ENCODE results near the gene SCN9A. TPM values are rescaled to one million over a fixed set of nuclear protein-coding genes. Genes with fewer than 3 reads are reported as not detected.

The SCN9A gene
- total RNA-seq, 2 experiments from 2014 or later = not detected

DNA sequence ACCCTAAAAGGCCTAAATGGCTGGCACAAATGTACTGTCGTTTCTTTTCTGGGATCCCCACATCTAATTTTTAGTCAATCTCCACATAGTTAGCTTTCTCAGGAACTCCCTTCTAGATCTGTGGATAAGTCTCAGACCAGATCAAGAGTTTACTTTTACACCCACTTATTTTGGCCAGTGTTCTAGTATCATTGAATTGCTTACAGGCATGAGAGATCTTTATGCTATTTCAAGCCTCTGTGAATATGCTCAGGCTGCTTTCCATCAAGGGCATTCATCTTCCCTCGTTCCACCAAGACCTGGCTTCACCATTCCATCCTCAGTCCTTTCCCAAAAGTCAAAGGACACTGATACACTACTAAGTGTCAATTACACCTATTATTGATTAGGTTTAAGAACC, 220.2 kb downstream of the SCN9A start:
- Mint-ChIP-seq H3K36me3 (no peaks in the 10 kb centered on the region), H3K4me3 (no peak overlapping the region), H3K4me1 (no peaks in the 10 kb centered on the region), H3K27ac (no peak overlapping the region), H3K9me3 (ENCODE audit: low read depth) (no peaks in the 10 kb centered on the region), H3K27me3 (peaks cover 7% of the 10 kb centered on the region)
- no peak for DNase-seq
- no peak for ATAC-seq
- CTCF ChIA-PET = no interaction called here

GRCh38 chr2:166154685-166155338, 220.9 kb downstream of the SCN9A start:
- Mint-ChIP-seq H3K36me3 (no peaks in the 10 kb centered on the region), H3K4me3 (no peak overlapping the region), H3K27ac (no peak overlapping the region), H3K27me3 (peaks cover 6% of the 10 kb centered on the region), H3K9me3 (ENCODE audit: low read depth) (no peaks in the 10 kb centered on the region), H3K4me1 (no peaks in the 10 kb centered on the region)
- CTCF ChIA-PET = no interaction called here
- DNase-seq (no peak), ATAC-seq (no peak)

GRCh38 chr2:166152064-166152463, 223.7 kb downstream of the SCN9A start:
- CTCF ChIA-PET = no interaction called here
- Mint-ChIP-seq H3K27me3 (peaks cover 7% of the 10 kb centered on the region), H3K9me3 (ENCODE audit: low read depth) (no peaks in the 10 kb centered on the region), H3K4me1 (no peaks in the 10 kb centered on the region), H3K4me3 (no peak overlapping the region), H3K36me3 (no peaks in the 10 kb centered on the region), H3K27ac (no peak overlapping the region)
- DNase-seq (no peak), ATAC-seq (no peak)

GRCh38 chr2:166148500-166149400, 227.0 kb downstream of the SCN9A start:
- no peaks in the 10 kb centered on the region for H3K9me3 Mint-ChIP-seq (ENCODE audit: low read depth)
- H3K27ac Mint-ChIP-seq = no peak overlapping the region
- peaks cover 5% of the 10 kb centered on the region for H3K27me3 Mint-ChIP-seq
- no peaks in the 10 kb centered on the region for H3K36me3 Mint-ChIP-seq
- H3K4me3 Mint-ChIP-seq = no peak overlapping the region
- DNase-seq (no peak), ATAC-seq (no peak)
- CTCF ChIA-PET = no interaction called here
- H3K4me1 Mint-ChIP-seq = no peaks in the 10 kb centered on the region

DNA sequence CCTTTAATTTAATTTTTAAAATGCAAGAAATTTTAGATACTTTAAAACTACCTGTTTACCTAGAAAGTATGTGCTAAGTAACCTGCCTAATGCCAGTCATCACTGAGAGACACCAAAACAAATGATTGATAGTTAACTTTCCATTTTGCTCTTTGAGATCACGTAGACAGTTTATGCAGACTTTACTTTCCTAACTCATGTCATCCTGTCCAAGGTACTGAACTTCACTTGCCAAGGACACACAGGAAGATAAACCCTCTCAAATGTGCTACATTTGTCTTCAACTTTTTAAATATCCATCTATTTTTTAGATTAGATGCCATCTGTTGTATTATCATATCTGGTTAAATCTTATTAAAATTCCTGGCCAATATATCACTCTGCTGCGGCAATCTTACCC, 227.9 kb downstream of the SCN9A start:
- CTCF ChIA-PET = no interaction called here
- Mint-ChIP-seq H3K36me3 (no peaks in the 10 kb centered on the region), H3K9me3 (ENCODE audit: low read depth) (no peaks in the 10 kb centered on the region), H3K4me3 (no peak overlapping the region), H3K27me3 (peaks cover 5% of the 10 kb centered on the region), H3K4me1 (no peaks in the 10 kb centered on the region), H3K27ac (no peak overlapping the region)
- ATAC-seq = no peak
- no peak for DNase-seq

Other genes starting within 250 kb of the SCN9A start
- gene SCN1A, start 247.9 kb downstream of the SCN9A start, total RNA-seq = not detected
- not detected for gene SCN7A, start 118.3 kb upstream of the SCN9A start, total RNA-seq